ENCODE measurements around the gene FARS2.

Gene FARS2

GRCh38 chr6:5315881-5316280 is 54.6 kb downstream of the FARS2 start:
- no peak for TF ChIP-seq CTCF (conservative IDR thresholded peaks at IDR 0.05; ENCODE audit: low read depth)
- H3K27ac ChIP-seq: no peak overlapping the region
- CTCF ChIA-PET: no interaction called here
- POLR2A ChIA-PET (ENCODE audit: low non-redundant PET): no interaction called here
- no peak for DNase-seq (ENCODE audit: low spot score)

- H3K27ac ChIP-seq: no peak overlapping the region
- no peak for DNase-seq (ENCODE audit: low spot score)
- TF ChIP-seq CTCF (conservative IDR thresholded peaks at IDR 0.05; ENCODE audit: low read depth): no peak
- POLR2A ChIA-PET (ENCODE audit: low non-redundant PET): no interaction called here
- CTCF ChIA-PET: interaction anchor here (0.5 to 1.1 kb wide), 2 partner anchors 13 to 995 kb away, joined by 3 read pairs; no protein-coding TSS in a partner anchor
These were observed 55.6 kb downstream of the FARS2 start for GRCh38 chr6:5316951-5317350.

- CTCF ChIA-PET: interaction anchor here (0.6 kb wide), 1 partner anchor 204 kb away, joined by 3 read pairs; no protein-coding TSS in a partner anchor
- TF ChIP-seq CTCF (conservative IDR thresholded peaks at IDR 0.05; ENCODE audit: low read depth): no peak
- no peak overlapping the region for H3K27ac ChIP-seq
- POLR2A ChIA-PET (ENCODE audit: low non-redundant PET): no interaction called here
- DNase-seq (ENCODE audit: low spot score): no peak
These were observed 57.4 kb downstream of the FARS2 start for GRCh38 chr6:5318617-5319272.

- no peak overlapping the region for H3K27ac ChIP-seq
- no peak for TF ChIP-seq CTCF (conservative IDR thresholded peaks at IDR 0.05; ENCODE audit: low read depth)
- CTCF ChIA-PET: interaction anchor here (0.9 kb wide), 1 partner anchor 180 kb away, joined by 5 read pairs; no protein-coding TSS in a partner anchor
- POLR2A ChIA-PET (ENCODE audit: low non-redundant PET): no interaction called here
- no peak for DNase-seq (ENCODE audit: low spot score)
These were observed 62.7 kb downstream of the FARS2 start for GRCh38 chr6:5323979-5324378.

GRCh38 chr6:5325173-5325572 is 63.9 kb downstream of the FARS2 start:
- DNase-seq (ENCODE audit: low spot score): no peak
- CTCF ChIA-PET: interaction anchor here (0.6 kb wide), 2 partner anchors 37 to 42 kb away, joined by 3 read pairs; no protein-coding TSS in a partner anchor
- H3K27ac ChIP-seq: no peak overlapping the region

GRCh38 chr6:5326022-5326641 is 64.8 kb downstream of the FARS2 start:
- CTCF ChIA-PET: interaction anchor here (1.1 kb wide), 1 partner anchor 18 kb away, joined by 3 read pairs; no protein-coding TSS in a partner anchor
- no peak for TF ChIP-seq CTCF (conservative IDR thresholded peaks at IDR 0.05; ENCODE audit: low read depth)
- DNase-seq (ENCODE audit: low spot score): no peak
- POLR2A ChIA-PET (ENCODE audit: low non-redundant PET): no interaction called here
- no peak overlapping the region for H3K27ac ChIP-seq

More at GRCh38 chr6:5325173-5325572, 63.9 kb downstream of the FARS2 start:
- TF ChIP-seq CTCF (conservative IDR thresholded peaks at IDR 0.05; ENCODE audit: low read depth): no peak
- POLR2A ChIA-PET (ENCODE audit: low non-redundant PET): no interaction called here
